Measurements from ENCODE around the gene HSPB9. TPM values are rescaled to one million over a fixed set of nuclear protein-coding genes. Genes with fewer than 3 reads are reported as not detected.
A peak's percentile ranks its signal among the peaks of the same experiment; 100 is the strongest.
"Not testable (repeated sequence)": the region's sequence is repeated elsewhere in the genome, so short reads cannot be mapped to it uniquely, and the experiment has no call there.

The HSPB9 gene
- total and polyA plus RNA-seq, 10 of the 15 experiments (the other 5 are each of a cell fraction or from before 2014, with no cell fraction given): 0.04 to 0.40 (median 0.11) TPM; not detected in 7

GRCh38 chr17:42138749-42139492, 16.3 kb downstream of the HSPB9 start:
- peaks cover 5% of the 10 kb centered on the region for H3K4me1 ChIP-seq (ENCODE audit: control insufficient read depth, insufficient read depth, low read length)
- no peak overlapping the region for H3K4me3 ChIP-seq
- no peak for TF ChIP-seq MTA2 (IDR thresholded peaks at IDR 0.05; ENCODE audit: low read depth)
- TF ChIP-seq POLR2A (IDR thresholded peaks at IDR 0.05; ENCODE audit: low read depth, low read length): 0 out of 2 replicates have a peak, but pooled peaks have one; percentile 23
- 97% methylated on average over 7 of the region's 7 CpGs for WGBS (ENCODE audit: insufficient coverage, insufficient replicate concordance, low lambda C conversion rate, missing lambda C conversion rate)
- in situ Hi-C loops (cut with MboI): no loop called here
- no peak overlapping the region for H3K27ac ChIP-seq (ENCODE audit: control insufficient read depth, insufficient read depth)
- peaks cover 42% of the 10 kb centered on the region for H3K79me2 ChIP-seq (ENCODE audit: control insufficient read depth, insufficient read depth, low read length)
- no peak overlapping the region for H3K4me2 ChIP-seq (ENCODE audit: control insufficient read depth, insufficient read depth)
- ATAC-seq (no peak), DNase-seq (ENCODE audit: low read depth, low spot score) (no peak), FAIRE-seq (no peak)
- H3K9me3 ChIP-seq (replicated peaks; ENCODE audit: control insufficient read depth, insufficient read depth, low read length): no peaks in the 10 kb centered on the region
- H2AFZ ChIP-seq (ENCODE audit: control insufficient read depth, low read depth, low read length): no peak overlapping the region
- POLR2A ChIA-PET: no interaction called here
- CTCF ChIA-PET: interaction anchor here (0.7 to 3.0 kb wide), 2 partner anchors 9 to 43 kb away, joined by 3 to 10 read pairs; no protein-coding TSS in a partner anchor
- RAD21 ChIA-PET (ENCODE audit: unreplicated experiment): interaction anchor here (1.1 kb wide), 1 partner anchor 43 kb away, joined by 3 read pairs; no protein-coding TSS in a partner anchor
- peaks cover 8 to 11% of the 10 kb centered on the region in 2 experiments; a peak in 3 of 4 replicates for H3K36me3 ChIP-seq (ENCODE audit: control insufficient read depth in 2 of 2, insufficient read depth in 2 of 2, low read length in 1 of 2)
- SMC1A ChIA-PET (ENCODE audit: uncharacterized antibody, unreplicated experiment): interaction anchor here (1.1 to 1.8 kb wide), 2 partner anchors 15 to 64 kb away, joined by 3 to 4 read pairs; no protein-coding TSS in a partner anchor
- peaks cover 11% of the 10 kb centered on the region; the same call in 1 of the 2 replicates for H4K20me1 ChIP-seq (ENCODE audit: control insufficient read depth, insufficient read depth)
- no TSS peak for BruUV-seq (replicated peaks)
- intact Hi-C loops (cut with micrococcal nuclease; ENCODE audit: unreplicated experiment): no loop called here
- H3K9ac ChIP-seq (ENCODE audit: control insufficient read depth, insufficient read depth, low read length): no peak overlapping the region
- H3K27me3 ChIP-seq (replicated peaks in 1 of 2; ENCODE audit: control insufficient read depth in 2 of 2, insufficient read depth in 2 of 2, low read length in 1 of 2): no peaks in the 10 kb centered on the region

DNA sequence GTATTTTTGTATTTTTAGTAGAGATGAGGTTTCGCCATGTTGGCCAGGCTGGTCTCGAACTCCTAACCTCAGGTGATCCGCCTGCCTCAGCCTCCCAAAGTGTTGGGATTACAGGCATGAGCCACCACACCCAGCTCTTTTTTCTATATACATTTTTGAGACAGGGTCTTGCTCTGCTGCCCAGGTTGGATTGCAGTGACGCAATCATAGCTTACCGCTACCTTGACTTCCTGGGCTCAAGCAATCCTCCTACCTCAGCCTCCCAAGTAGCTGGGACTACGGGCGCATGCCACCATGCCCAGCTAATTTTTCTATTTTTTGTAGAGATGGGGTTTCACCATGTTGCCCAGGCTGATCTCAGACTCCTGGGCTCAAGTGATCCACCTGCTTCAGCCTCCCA, 18.1 kb downstream of the HSPB9 start:
- WGBS (ENCODE audit: insufficient coverage, insufficient replicate concordance, low lambda C conversion rate, missing lambda C conversion rate): 94% methylated on average over 7 of the region's 7 CpGs
- H3K27me3 ChIP-seq (replicated peaks in 1 of 2; ENCODE audit: control insufficient read depth in 2 of 2, insufficient read depth in 2 of 2, low read length in 1 of 2); H3K27ac ChIP-seq (ENCODE audit: control insufficient read depth, insufficient read depth); H3K4me3 ChIP-seq; H3K9ac ChIP-seq (ENCODE audit: control insufficient read depth, insufficient read depth, low read length); intact Hi-C loops (cut with micrococcal nuclease; ENCODE audit: unreplicated experiment); FAIRE-seq; in situ Hi-C loops (cut with MboI); H2AFZ ChIP-seq (ENCODE audit: control insufficient read depth, low read depth, low read length); POLR2A ChIA-PET; H3K9me3 ChIP-seq (replicated peaks; ENCODE audit: control insufficient read depth, insufficient read depth, low read length); BruUV-seq (replicated peaks); H3K4me2 ChIP-seq (ENCODE audit: control insufficient read depth, insufficient read depth); SMC1A ChIA-PET (ENCODE audit: uncharacterized antibody, unreplicated experiment); DNase-seq (ENCODE audit: low read depth, low spot score); ATAC-seq; H3K4me1 ChIP-seq (ENCODE audit: control insufficient read depth, insufficient read depth, low read length): not testable (repeated sequence)
- ChIA-PET RAD21 (ENCODE audit: unreplicated experiment) (interaction anchor here (0.9 kb wide), 1 partner anchor 41 kb away, joined by 4 read pairs; the partner anchor contains the start of gene KCNH4), CTCF (interaction anchor here (1.0 kb wide), 1 partner anchor 40 kb away, joined by 3 read pairs; no protein-coding TSS in a partner anchor)
- Histone ChIP-seq H3K79me2 (ENCODE audit: control insufficient read depth, insufficient read depth, low read length) (peaks cover 41% of the 10 kb centered on the region), H4K20me1 (ENCODE audit: control insufficient read depth, insufficient read depth) (peaks cover 10% of the 10 kb centered on the region; the same call in 1 of the 2 replicates), H3K36me3 (ENCODE audit: control insufficient read depth in 2 of 2, insufficient read depth in 2 of 2, low read length in 1 of 2) (peaks cover 8 to 11% of the 10 kb centered on the region in 2 experiments; a peak in 3 of 4 replicates)
